ENCODE results near the gene INPP5D.
A peak's percentile ranks its signal among the peaks of the same experiment; 100 is the strongest.
"Not testable (repeated sequence)": the region's sequence is repeated elsewhere in the genome, so short reads cannot be mapped to it uniquely, and the experiment has no call there.

INPP5D gene

GRCh38 chr2:233199870-233200269 is 139.7 kb downstream of the INPP5D start:
- Histone ChIP-seq H3K9ac (ENCODE audit: low read depth, low read length) (no peak overlapping the region), H3K9me3 (replicated peaks; ENCODE audit: low read length) (no peaks in the 10 kb centered on the region), H3K36me3 (ENCODE audit: insufficient read depth, low read length) (no peaks in the 10 kb centered on the region), H3K4me1 (ENCODE audit: control insufficient read depth, insufficient read depth, low read length) (no peaks in the 10 kb centered on the region), H3K4me3 (ENCODE audit: low read length) (no peak overlapping the region), H3K27me3 (ENCODE audit: control insufficient read depth, insufficient read depth, low read length) (peaks cover 47% of the 10 kb centered on the region), H3K4me2 (ENCODE audit: low read length) (no peak overlapping the region)

GRCh38 chr2:233200790-233201189 is 140.6 kb downstream of the INPP5D start:
- H3K27me3 ChIP-seq (ENCODE audit: control insufficient read depth, insufficient read depth, low read length) = peaks cover 44% of the 10 kb centered on the region
- H3K4me1 ChIP-seq (ENCODE audit: control insufficient read depth, insufficient read depth, low read length); H3K9ac ChIP-seq (ENCODE audit: low read depth, low read length); H3K4me3 ChIP-seq (ENCODE audit: low read length); H3K9me3 ChIP-seq (replicated peaks; ENCODE audit: low read length); H3K36me3 ChIP-seq (ENCODE audit: insufficient read depth, low read length); H3K4me2 ChIP-seq (ENCODE audit: low read length): not testable (repeated sequence)

- Histone ChIP-seq H3K4me3 (ENCODE audit: low read length) (no peak overlapping the region), H3K9ac (ENCODE audit: low read depth, low read length) (no peak overlapping the region), H3K27me3 (ENCODE audit: control insufficient read depth, insufficient read depth, low read length) (peaks cover 38% of the 10 kb centered on the region), H3K36me3 (ENCODE audit: insufficient read depth, low read length) (no peaks in the 10 kb centered on the region), H3K9me3 (replicated peaks; ENCODE audit: low read length) (no peaks in the 10 kb centered on the region), H3K4me1 (ENCODE audit: control insufficient read depth, insufficient read depth, low read length) (no peaks in the 10 kb centered on the region), H3K4me2 (ENCODE audit: low read length) (no peak overlapping the region)
Observed at GRCh38 chr2:233201258-233202013, 141.3 kb downstream of the INPP5D start.

- Histone ChIP-seq H3K27me3 (ENCODE audit: control insufficient read depth, insufficient read depth, low read length) (peaks cover 29% of the 10 kb centered on the region), H3K9me3 (replicated peaks; ENCODE audit: low read length) (no peaks in the 10 kb centered on the region), H3K4me2 (ENCODE audit: low read length) (no peak overlapping the region), H3K36me3 (ENCODE audit: insufficient read depth, low read length) (no peaks in the 10 kb centered on the region), H3K4me3 (ENCODE audit: low read length) (no peak overlapping the region), H3K4me1 (ENCODE audit: control insufficient read depth, insufficient read depth, low read length) (no peaks in the 10 kb centered on the region), H3K9ac (ENCODE audit: low read depth, low read length) (no peak overlapping the region)
Observed at GRCh38 chr2:233202531-233202944, 142.4 kb downstream of the INPP5D start.

GRCh38 chr2:233203060-233203459 is 142.9 kb downstream of the INPP5D start:
- Histone ChIP-seq H3K4me1 (ENCODE audit: control insufficient read depth, insufficient read depth, low read length) (no peaks in the 10 kb centered on the region), H3K27me3 (ENCODE audit: control insufficient read depth, insufficient read depth, low read length) (peaks cover 32% of the 10 kb centered on the region), H3K4me3 (ENCODE audit: low read length) (no peak overlapping the region), H3K36me3 (ENCODE audit: insufficient read depth, low read length) (no peaks in the 10 kb centered on the region), H3K9me3 (replicated peaks; ENCODE audit: low read length) (no peaks in the 10 kb centered on the region), H3K4me2 (ENCODE audit: low read length) (no peak overlapping the region), H3K9ac (ENCODE audit: low read depth, low read length) (no peak overlapping the region)

GRCh38 chr2:233204286-233204936 is 144.3 kb downstream of the INPP5D start:
- no peak overlapping the region for H3K4me2 ChIP-seq (ENCODE audit: low read length)
- no peaks in the 10 kb centered on the region for H3K36me3 ChIP-seq (ENCODE audit: insufficient read depth, low read length)
- H3K4me3 ChIP-seq (ENCODE audit: low read length) = no peak overlapping the region
- H3K9me3 ChIP-seq (replicated peaks; ENCODE audit: low read length) = no peaks in the 10 kb centered on the region
- H3K27me3 ChIP-seq (ENCODE audit: control insufficient read depth, insufficient read depth, low read length) = peaks cover 45% of the 10 kb centered on the region
- H3K9ac ChIP-seq (ENCODE audit: low read depth, low read length) = no peak overlapping the region
- no peaks in the 10 kb centered on the region for H3K4me1 ChIP-seq (ENCODE audit: control insufficient read depth, insufficient read depth, low read length)

- Histone ChIP-seq H3K9ac (ENCODE audit: low read depth, low read length) (no peak overlapping the region), H3K4me2 (ENCODE audit: low read length) (no peak overlapping the region), H3K27me3 (ENCODE audit: control insufficient read depth, insufficient read depth, low read length) (peaks cover 35% of the 10 kb centered on the region), H3K36me3 (ENCODE audit: insufficient read depth, low read length) (no peaks in the 10 kb centered on the region), H3K9me3 (replicated peaks; ENCODE audit: low read length) (no peaks in the 10 kb centered on the region), H3K4me3 (ENCODE audit: low read length) (no peak overlapping the region), H3K4me1 (ENCODE audit: control insufficient read depth, insufficient read depth, low read length) (peaks cover 10% of the 10 kb centered on the region)
Observed at GRCh38 chr2:233208382-233209116, 148.4 kb downstream of the INPP5D start.

- Histone ChIP-seq H3K9me3 (replicated peaks; ENCODE audit: low read length) (no peaks in the 10 kb centered on the region), H3K4me1 (ENCODE audit: control insufficient read depth, insufficient read depth, low read length) (peaks cover 10% of the 10 kb centered on the region), H3K4me3 (ENCODE audit: low read length) (no peak overlapping the region), H3K27me3 (ENCODE audit: control insufficient read depth, insufficient read depth, low read length) (peaks cover 35% of the 10 kb centered on the region), H3K36me3 (ENCODE audit: insufficient read depth, low read length) (no peaks in the 10 kb centered on the region), H3K9ac (ENCODE audit: low read depth, low read length) (no peak overlapping the region), H3K4me2 (ENCODE audit: low read length) (no peak overlapping the region)
Observed at GRCh38 chr2:233209117-233209532, 149.0 kb downstream of the INPP5D start.

- Histone ChIP-seq H3K4me1 (ENCODE audit: control insufficient read depth, insufficient read depth, low read length) (peaks cover 10% of the 10 kb centered on the region), H3K27me3 (ENCODE audit: control insufficient read depth, insufficient read depth, low read length) (peaks cover 35% of the 10 kb centered on the region), H3K9me3 (replicated peaks; ENCODE audit: low read length) (no peaks in the 10 kb centered on the region), H3K36me3 (ENCODE audit: insufficient read depth, low read length) (no peaks in the 10 kb centered on the region), H3K9ac (ENCODE audit: low read depth, low read length) (no peak overlapping the region), H3K4me3 (ENCODE audit: low read length) (no peak overlapping the region), H3K4me2 (ENCODE audit: low read length) (no peak overlapping the region)
Observed at GRCh38 chr2:233209533-233210171, 149.5 kb downstream of the INPP5D start.

GRCh38 chr2:233210281-233210680 is 150.1 kb downstream of the INPP5D start:
- H3K36me3 ChIP-seq (ENCODE audit: insufficient read depth, low read length) = no peaks in the 10 kb centered on the region
- H3K27me3 ChIP-seq (ENCODE audit: control insufficient read depth, insufficient read depth, low read length) = peaks cover 35% of the 10 kb centered on the region
- no peak overlapping the region for H3K4me3 ChIP-seq (ENCODE audit: low read length)
- no peak overlapping the region for H3K4me2 ChIP-seq (ENCODE audit: low read length)
- no peak overlapping the region for H3K9ac ChIP-seq (ENCODE audit: low read depth, low read length)
- H3K4me1 ChIP-seq (ENCODE audit: control insufficient read depth, insufficient read depth, low read length) = peaks cover 10% of the 10 kb centered on the region
- no peaks in the 10 kb centered on the region for H3K9me3 ChIP-seq (replicated peaks; ENCODE audit: low read length)

- Histone ChIP-seq H3K27me3 (ENCODE audit: control insufficient read depth, insufficient read depth, low read length) (peaks cover 35% of the 10 kb centered on the region), H3K4me3 (ENCODE audit: low read length) (peak overlapping the region; percentile 55), H3K4me2 (ENCODE audit: low read length) (peak overlapping the region; percentile 74), H3K4me1 (ENCODE audit: control insufficient read depth, insufficient read depth, low read length) (peaks cover 10% of the 10 kb centered on the region), H3K36me3 (ENCODE audit: insufficient read depth, low read length) (no peaks in the 10 kb centered on the region), H3K9me3 (replicated peaks; ENCODE audit: low read length) (no peaks in the 10 kb centered on the region), H3K9ac (ENCODE audit: low read depth, low read length) (no peak overlapping the region)
Observed at GRCh38 chr2:233210843-233211547, 150.9 kb downstream of the INPP5D start.
